HCT116 (cell line): ENCODE measurements around the gene MZB1. TPM values are rescaled to one million over a fixed set of nuclear protein-coding genes. Genes with fewer than 3 reads are reported as not detected.

Experiments
- ATAC-seq: fragments of 200-7000 bp; cut with Tn5 transposase; 2 replicates; pipeline ENCODE4 v1.9.1; 2020; ENCODE audit warnings: mild to moderate bottlenecking, moderate library complexity
- BruUV-seq: library from RNA; stranded (reverse); fragments of 400-500 nt; replicated peaks from 2 replicates; lab custom pipeline; 2021; lab: Mats Ljungman, UMichigan
- CTCF ChIA-PET: fragments of 300-600 bp; sonication (Branson Sonifier 250); formaldehyde crosslinking; loops from one replicate; lab custom pipeline; 2021; ENCODE audit warnings: antibody characterized with exemption; lab: Charles Lee
- POLR2A ChIA-PET: fragments of 300-600, 350-600 bp; sonication (Branson Sonifier 250); formaldehyde crosslinking; loops from one replicate; lab custom pipeline; 2021; ENCODE audit warnings: antibody characterized with exemption; lab: Charles Lee
- RAD21 ChIA-PET, 2 experiments: fragments of 300-600 bp; sonication (Branson Sonifier 250); formaldehyde crosslinking; loops; one replicate each; lab custom pipeline; 2023; ENCODE audit warnings: low total read pairs in 2 of 2; ENCODE audit not compliant: uncharacterized antibody in 2 of 2, unreplicated experiment in 2 of 2, low non-redundant PET in 1 of 2; lab: Charles Lee
- DNase-seq: peaks from one replicate; pipeline ENCODE4 v3.0.0-alpha.2; 2010; ENCODE audit warnings: low read depth, low spot score
- H2AFZ ChIP-seq: fragments of 200-600 bp; shearing (Covaris generic), sonication (generic); 2 replicates; pipeline ENCODE4 v1.6.1; 2017; ENCODE audit warnings: low read depth, mixed run types, mixed read lengths, antibody characterized with exemption, low read length; ENCODE audit not compliant: poor library complexity, severe bottlenecking
- H3K27ac ChIP-seq: 2 replicates; pipeline ENCODE4 v1.5.1; 2012; ENCODE audit warnings: low read depth, low read length
- H3K27me3 ChIP-seq: fragments of 200-600 bp; sonication (generic); 2 replicates; pipeline ENCODE4 v1.6.1; 2016; ENCODE audit warnings: mixed run types, low read length, mixed read lengths; ENCODE audit not compliant: insufficient read depth
- H3K36me3 ChIP-seq, 2 experiments: fragments of 200-500 bp in 1 of 2; fragments of 200-600 bp in 1 of 2; sonication (Bioruptor generic) in 1 of 2; sonication (generic) in 1 of 2; 2 replicates each; pipeline versions ENCODE4 v1.5.1 to v1.6.1; 2014 to 2016; ENCODE audit warnings: low read length in 2 of 2, inconsistent platforms in 1 of 2, mixed read lengths in 1 of 2, mixed run types in 1 of 2; ENCODE audit not compliant: insufficient read depth in 2 of 2, control insufficient read depth in 1 of 2
- H3K4me1 ChIP-seq, 2 experiments: fragments of 200-600 bp in 1 of 2; sonication (generic) in 1 of 2; 2 replicates each; pipeline versions ENCODE4 v1.5.1 to v1.6.1; 2012 to 2017; ENCODE audit warnings: low read length in 2 of 2, inconsistent platforms in 1 of 2, mild to moderate bottlenecking in 1 of 2, mixed read lengths in 1 of 2, mixed run types in 1 of 2, moderate library complexity in 1 of 2; ENCODE audit not compliant: insufficient read depth in 2 of 2, control insufficient read depth in 1 of 2
- H3K4me2 ChIP-seq: fragments of 200-600 bp; sonication (generic); 2 replicates; pipeline ENCODE4 v1.6.1; 2017; ENCODE audit warnings: mixed run types, low read length, mixed read lengths
- H3K4me3 ChIP-seq, 2 experiments: fragments of 200-600 bp in 1 of 2; sonication (generic) in 1 of 2; replicated peaks in 1 of 2; 2 replicates each; pipeline ENCODE4 v1.5.1; 2011 to 2016; ENCODE audit warnings: low read length in 2 of 2, control low read depth in 1 of 2, low read depth in 1 of 2, mild to moderate bottlenecking in 1 of 2, mixed read lengths in 1 of 2, mixed run types in 1 of 2
- H3K79me2 ChIP-seq: fragments of 200-600 bp; sonication (generic); 2 replicates; pipeline ENCODE4 v1.6.1; 2017; ENCODE audit warnings: mild to moderate bottlenecking, mixed run types, low read length, moderate library complexity, mixed read lengths; ENCODE audit not compliant: insufficient read depth
- H3K9ac ChIP-seq: fragments of 200-600 bp; sonication (generic); 2 replicates; pipeline ENCODE4 v1.6.1; 2016; ENCODE audit warnings: low read length, mixed read lengths
- H3K9me2 ChIP-seq: fragments of 200-600 bp; sonication (generic), shearing (Covaris generic); 2 replicates; pipeline ENCODE4 v1.6.1; 2017; ENCODE audit warnings: mixed run types, mild to moderate bottlenecking, moderate library complexity; ENCODE audit not compliant: insufficient read depth
- H3K9me3 ChIP-seq, 2 experiments: fragments of 200-500 bp in 1 of 2; fragments of 200-600 bp in 1 of 2; sonication (Bioruptor generic) in 1 of 2; sonication (generic) in 1 of 2; 2 replicates each; pipeline ENCODE4 v1.6.1; 2014 to 2017; ENCODE audit warnings: low read length in 2 of 2, mixed read lengths in 2 of 2, inconsistent platforms in 1 of 2, low read depth in 1 of 2, mild to moderate bottlenecking in 1 of 2, mixed run types in 1 of 2, moderate library complexity in 1 of 2; ENCODE audit not compliant: control insufficient read depth in 1 of 2, insufficient read depth in 1 of 2
- H4K20me1 ChIP-seq: fragments of 200-600 bp; sonication (generic), shearing (Covaris generic); 2 replicates; pipeline ENCODE4 v1.6.1; 2017; ENCODE audit warnings: mixed run types, mild to moderate bottlenecking, moderate library complexity; ENCODE audit not compliant: insufficient read depth
- CBX3 ChIP-seq: IDR thresholded peaks from 2 replicates; pipeline ENCODE4 v1.6.1; 2012; ENCODE audit warnings: low read depth
- CEBPB ChIP-seq: IDR thresholded peaks from 2 replicates; pipeline ENCODE4 v1.6.1; 2012; ENCODE audit warnings: low read depth
- ELF1 ChIP-seq: IDR thresholded peaks from 2 replicates; pipeline ENCODE4 v1.6.1; 2012; ENCODE audit warnings: low read depth, borderline replicate concordance
- EZH2phosphoT487 ChIP-seq: fragments of 200-600 bp; IDR thresholded peaks from 2 replicates; pipeline ENCODE4 v1.6.1; 2018; ENCODE audit warnings: antibody characterized with exemption, borderline replicate concordance
- FOSL1 ChIP-seq: IDR thresholded peaks from 2 replicates; pipeline ENCODE4 v1.6.1; 2012; ENCODE audit warnings: low read depth
- JUND ChIP-seq: IDR thresholded peaks from 2 replicates; pipeline ENCODE4 v1.6.1; 2012
- POLR2AphosphoS5 ChIP-seq: IDR thresholded peaks from 2 replicates; pipeline ENCODE4 v1.6.1; 2011; ENCODE audit warnings: mild to moderate bottlenecking, low read depth, low read length, moderate library complexity
- REST ChIP-seq: IDR thresholded peaks from 2 replicates; pipeline ENCODE4 v1.6.1; 2012; ENCODE audit warnings: low read depth
- SIN3A ChIP-seq: IDR thresholded peaks from 2 replicates; pipeline ENCODE4 v1.6.1; 2012; ENCODE audit warnings: low read depth
- SP1 ChIP-seq: IDR thresholded peaks from 2 replicates; pipeline ENCODE4 v1.6.1; 2012; ENCODE audit warnings: low read depth
- SRF ChIP-seq: IDR thresholded peaks from 2 replicates; pipeline ENCODE4 v1.6.1; 2012; ENCODE audit warnings: low read depth
- TCF7L2 ChIP-seq: IDR thresholded peaks from 2 replicates; pipeline ENCODE4 v1.7.0; 2011; ENCODE audit warnings: borderline replicate concordance, inconsistent platforms; ENCODE audit not compliant: insufficient read depth, insufficient read length; ENCODE audit errors: extremely low read depth
- ZFX ChIP-seq: fragments of 450-650 bp; IDR thresholded peaks from 2 replicates; pipeline ENCODE4 v1.6.1; 2017
- intact Hi-C: fragments of 100-400 bp; cut with micrococcal nuclease; formaldehyde crosslinking; loops from 2 replicates; pipeline ENCODE4 v1.10.0; 2022
- total RNA-seq: library from RNA; stranded (reverse); gene quantifications from one replicate; pipeline ENCODE4 v1.2.1, GENCODE V29; 2021; ENCODE audit not compliant: unreplicated experiment
- TF ChIP-seq, protein P1 (sequence below): IDR thresholded peaks from 2 replicates; pipeline ENCODE4 v1.6.1; 2012

The MZB1 gene
- total RNA-seq, 1 experiment from 2014 or later = 0.81 TPM

DNA sequence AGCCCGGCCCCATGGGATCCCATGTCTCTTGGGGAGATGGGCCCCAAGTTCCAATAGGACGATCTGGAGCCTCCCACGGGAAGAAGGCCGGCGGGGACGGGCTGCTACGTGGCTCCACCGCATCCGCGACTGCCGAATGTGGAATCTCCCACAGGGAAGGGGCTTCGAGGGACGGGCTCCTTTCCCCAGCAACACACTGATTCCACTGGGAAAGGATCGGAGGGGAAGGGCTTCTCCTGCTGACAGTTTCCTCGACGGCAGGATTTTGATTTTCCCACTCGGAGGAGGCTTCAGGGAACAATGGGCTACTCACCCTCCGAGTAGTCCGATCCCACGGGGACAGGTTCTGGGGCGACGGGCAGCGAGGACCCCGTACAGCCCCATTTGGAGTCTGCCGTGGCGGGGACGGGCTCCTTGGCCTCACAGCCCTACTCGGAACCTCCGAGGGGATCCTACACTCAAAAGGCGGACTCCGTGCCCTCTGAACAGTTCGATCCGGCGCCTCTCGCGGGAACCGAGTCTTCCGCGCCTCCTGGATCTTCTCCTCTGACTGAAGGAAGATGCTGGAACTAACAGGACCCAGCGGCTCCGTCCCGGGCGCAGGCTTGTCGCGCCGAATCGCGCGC lies 3.9 kb upstream of the MZB1 start:
- intact Hi-C loops = loop anchor here (2.0 to 5.0 kb wide), 3 partner anchors 101 to 816 kb away; partner anchors contain the start of genes HSPA9 and MATR3

DNA sequence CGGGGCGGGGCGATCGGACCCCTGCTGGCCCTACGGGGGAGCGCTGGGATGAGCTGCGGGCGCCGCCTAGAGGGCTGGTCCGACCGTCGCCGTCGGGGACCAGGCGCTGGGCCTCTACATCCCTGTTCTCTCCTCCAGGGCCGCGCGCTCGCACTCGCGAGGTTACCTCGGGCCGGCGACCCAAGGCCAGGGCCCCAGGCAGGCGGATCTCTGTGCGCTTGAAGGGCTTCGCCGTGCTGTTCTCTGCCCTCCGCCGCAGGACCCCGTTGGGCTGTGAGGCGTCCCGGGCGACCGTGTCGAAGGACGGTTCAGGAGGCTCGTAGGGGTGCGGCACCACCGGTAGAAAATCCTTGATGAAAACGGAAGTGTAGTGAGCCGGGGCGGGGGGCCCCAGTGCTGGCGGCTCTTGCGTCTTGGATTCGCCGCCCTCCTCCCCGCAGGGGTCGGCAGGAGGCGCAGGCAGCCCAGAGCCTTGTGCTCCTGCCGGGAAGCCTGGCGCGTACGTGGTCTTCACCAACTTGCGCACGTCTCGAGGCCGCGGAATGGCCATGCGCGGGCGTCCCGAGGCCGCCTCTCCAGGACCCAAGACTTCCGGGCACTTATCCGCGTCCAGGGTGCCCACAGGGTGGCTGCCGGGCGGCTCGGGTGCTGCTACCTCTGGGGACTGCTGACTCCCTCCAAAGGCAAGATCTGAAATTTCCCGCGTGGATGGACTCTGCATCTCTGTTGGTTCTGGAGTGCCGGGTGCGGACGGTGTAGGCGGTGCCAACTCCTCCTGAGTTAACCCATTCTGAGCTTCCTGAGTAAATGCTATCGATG lies 3.2 kb upstream of the MZB1 start:
- Histone ChIP-seq H3K27me3 (no peaks in the 10 kb centered on the region), H3K9ac (peak overlapping the region; percentile 89), H3K4me3 (peak overlapping the region; percentile 65 to 79), H3K4me1 (peaks cover 15 to 56% of the 10 kb centered on the region in 2 experiments), H3K9me2 (no peaks in the 10 kb centered on the region), H3K9me3 (no peaks in the 10 kb centered on the region), H3K4me2 (peak overlapping the region; percentile 87), H3K79me2 (peaks cover 8% of the 10 kb centered on the region; the same call in 1 of the 2 replicates), H3K27ac (peak overlapping the region; percentile 82), H3K36me3 (no peaks in the 10 kb centered on the region), H4K20me1 (no peaks in the 10 kb centered on the region), H2AFZ (peak overlapping the region; percentile 68)
- POLR2A ChIA-PET = interaction anchor here (0.6 to 1.1 kb wide), 3 partner anchors 11 to 115 kb away, joined by 3 to 4 read pairs (median 4); partner anchors contain the start of gene SPATA24
- intact Hi-C loops = loop anchor here (1.0 to 5.0 kb wide), 4 partner anchors 51 to 816 kb away; partner anchors contain the start of genes HSPA9 and MATR3
- ATAC-seq = peak; percentile 82
- CTCF ChIA-PET = interaction anchor here (0.6 to 3.2 kb wide), 6 partner anchors 9 to 846 kb away, joined by 3 to 10 read pairs (median 4); partner anchors contain the start of gene SPATA24
- RAD21 ChIA-PET = no interaction called here
- BruUV-seq = TSS peak; percentile 60
- peak; percentile 66 for DNase-seq
- TF ChIP-seq FOSL1 (no peak), SIN3A (no peak), SRF (no peak), TCF7L2 (no peak), ZFX (peak; percentile 84), JUND (no peak), REST (no peak), SP1 (no peak), ELF1 (no peak), CBX3 (no peak)
- TF ChIP-seq, protein P1, sequence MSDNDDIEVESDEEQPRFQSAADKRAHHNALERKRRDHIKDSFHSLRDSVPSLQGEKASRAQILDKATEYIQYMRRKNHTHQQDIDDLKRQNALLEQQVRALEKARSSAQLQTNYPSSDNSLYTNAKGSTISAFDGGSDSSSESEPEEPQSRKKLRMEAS = no peak

More for the DNA sequence above, 3.9 kb upstream of the MZB1 start:
- POLR2A ChIA-PET = no interaction called here
- Histone ChIP-seq H4K20me1 (no peaks in the 10 kb centered on the region), H3K4me3 (peak overlapping the region; percentile 65 to 79), H3K27me3 (no peaks in the 10 kb centered on the region), H3K9me3 (no peaks in the 10 kb centered on the region), H3K9me2 (no peaks in the 10 kb centered on the region), H3K79me2 (peaks cover 8% of the 10 kb centered on the region; the same call in 1 of the 2 replicates), H3K9ac (peak overlapping the region; percentile 89), H3K4me1 (peaks cover 15 to 52% of the 10 kb centered on the region in 2 experiments), H3K36me3 (no peaks in the 10 kb centered on the region), H2AFZ (no peak overlapping the region), H3K4me2 (peak overlapping the region; percentile 87), H3K27ac (peak overlapping the region; percentile 82)
- BruUV-seq = no TSS peak
- CTCF ChIA-PET = interaction anchor here (0.8 to 3.2 kb wide), 2 partner anchors 9 to 10 kb away, joined by 4 to 10 read pairs; partner anchors contain the start of gene SPATA24
- DNase-seq (no peak), ATAC-seq (no peak)
- RAD21 ChIA-PET = no interaction called here
- TF ChIP-seq SP1 (no peak), ZFX (no peak), SIN3A (no peak), EZH2phosphoT487 (no peak), CEBPB (no peak), POLR2AphosphoS5 (no peak)
- TF ChIP-seq, protein P1 = no peak
